ENCODE results near the gene MTREX. TPM values are rescaled to one million over a fixed set of nuclear protein-coding genes. Genes with fewer than 3 reads are reported as not detected.

The MTREX gene
- total RNA-seq, 2 donors from 2014 or later = 46.6 to 73.5 TPM

DNA sequence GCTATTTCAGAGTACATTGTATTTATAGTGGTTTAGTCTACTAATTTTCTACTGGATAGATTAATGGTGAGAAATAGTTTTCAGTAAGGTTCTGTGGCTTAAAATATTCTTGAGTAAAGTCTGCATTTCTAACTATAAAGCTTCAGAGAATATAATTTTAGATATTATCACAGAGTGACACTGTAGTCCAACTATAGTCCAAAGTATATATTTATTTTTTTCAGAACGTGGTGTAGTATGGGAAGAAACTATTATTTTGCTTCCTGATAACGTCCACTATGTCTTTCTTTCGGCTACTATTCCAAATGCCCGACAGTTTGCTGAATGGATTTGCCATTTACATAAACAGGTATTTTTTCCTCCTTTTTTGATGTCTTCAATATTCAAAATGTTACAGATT is 35.3 kb downstream of the MTREX start:
- WGBS = 73% methylated on average over 4 of the region's 4 CpGs
- intact Hi-C loops (cut with DNase I) = loop anchor here (5.0 kb wide), 1 partner anchor 349 kb away; no protein-coding TSS in a partner anchor

GRCh38 chr5:55343609-55344008 is 35.8 kb downstream of the MTREX start:
- intact Hi-C loops (cut with DNase I) = loop anchor here (5.0 kb wide), 1 partner anchor 349 kb away; no protein-coding TSS in a partner anchor

More for the DNA sequence above, 35.3 kb downstream of the MTREX start:
- TF ChIP-seq POLR2AphosphoS5 (IDR thresholded peaks at IDR 0.05) (no peak), CTCF (IDR thresholded peaks at IDR 0.05) (no peak), POLR2A (IDR thresholded peaks at IDR 0.05) (no peak)
- Histone ChIP-seq H3K27ac (no peak overlapping the region), H3K9me3 (no peaks in the 10 kb centered on the region), H3K27me3 (replicated peaks; ENCODE audit: insufficient read depth) (no peaks in the 10 kb centered on the region), H3K4me3 (no peak overlapping the region), H3K36me3 (no peaks in the 10 kb centered on the region), H3K4me1 (replicated peaks) (no peaks in the 10 kb centered on the region)
- DNase-seq (ENCODE audit: low spot score) = no peak

DNA sequence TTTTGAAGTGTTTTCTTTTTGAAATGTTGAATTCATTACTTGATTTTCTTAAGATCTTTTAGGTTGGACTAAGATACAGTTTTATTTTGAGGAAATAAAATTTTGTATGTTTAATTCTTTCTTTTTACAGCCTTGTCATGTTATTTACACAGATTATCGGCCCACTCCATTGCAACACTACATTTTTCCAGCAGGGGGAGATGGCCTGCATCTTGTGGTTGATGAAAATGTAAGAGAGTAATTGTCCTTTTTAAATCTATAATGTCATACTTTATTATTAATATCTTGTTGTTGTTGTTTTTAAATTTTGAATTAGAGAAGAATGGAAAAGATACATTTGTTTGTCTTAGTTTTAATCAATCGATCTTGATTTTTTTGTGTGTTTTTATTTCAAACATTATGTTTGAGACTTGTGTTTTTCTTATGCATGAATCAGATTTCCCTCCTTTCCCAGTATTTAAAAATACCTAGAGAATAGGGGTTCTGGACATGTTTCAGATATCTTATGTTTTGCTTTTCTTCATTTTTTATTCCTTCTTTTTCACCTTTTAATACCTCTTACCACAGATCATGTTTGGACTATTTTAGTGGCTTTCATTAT is 36.7 kb downstream of the MTREX start:
- TF ChIP-seq POLR2A (IDR thresholded peaks at IDR 0.05) (no peak), POLR2AphosphoS5 (IDR thresholded peaks at IDR 0.05) (peak; percentile 30), CTCF (IDR thresholded peaks at IDR 0.05) (peak; percentile 52 to 87 (median 83))
- peak; percentile 74 for DNase-seq (ENCODE audit: low spot score)
- no peak overlapping the region for H3K4me3 ChIP-seq
- no peaks in the 10 kb centered on the region for H3K4me1 ChIP-seq (replicated peaks)
- H3K9me3 ChIP-seq = no peaks in the 10 kb centered on the region
- intact Hi-C loops (cut with DNase I) = loop anchor here (5.0 kb wide), 1 partner anchor 348 kb away; no protein-coding TSS in a partner anchor
- H3K27me3 ChIP-seq (replicated peaks; ENCODE audit: insufficient read depth) = no peaks in the 10 kb centered on the region
- no peaks in the 10 kb centered on the region for H3K36me3 ChIP-seq
- WGBS = 42% methylated on average over 2 of the region's 2 CpGs
- no peak overlapping the region for H3K27ac ChIP-seq

More at GRCh38 chr5:55343609-55344008, 35.8 kb downstream of the MTREX start:
- TF ChIP-seq CTCF (IDR thresholded peaks at IDR 0.05) (no peak), POLR2A (IDR thresholded peaks at IDR 0.05) (no peak), POLR2AphosphoS5 (IDR thresholded peaks at IDR 0.05) (no peak)
- no peak for DNase-seq (ENCODE audit: low spot score)
- no peaks in the 10 kb centered on the region for H3K36me3 ChIP-seq
- no peaks in the 10 kb centered on the region for H3K27me3 ChIP-seq (replicated peaks; ENCODE audit: insufficient read depth)
- no peak overlapping the region for H3K27ac ChIP-seq
- no peak overlapping the region for H3K4me3 ChIP-seq
- no peaks in the 10 kb centered on the region for H3K4me1 ChIP-seq (replicated peaks)
- WGBS = 49% methylated on average over 1 of the region's 1 CpG
- no peaks in the 10 kb centered on the region for H3K9me3 ChIP-seq

GRCh38 chr5:55345327-55345726 is 37.5 kb downstream of the MTREX start:
- DNase-seq (ENCODE audit: low spot score) = no peak
- Histone ChIP-seq H3K27ac (no peak overlapping the region), H3K4me1 (replicated peaks) (no peaks in the 10 kb centered on the region), H3K36me3 (no peaks in the 10 kb centered on the region), H3K27me3 (replicated peaks; ENCODE audit: insufficient read depth) (no peaks in the 10 kb centered on the region), H3K9me3 (no peaks in the 10 kb centered on the region), H3K4me3 (no peak overlapping the region)
- TF ChIP-seq CTCF (IDR thresholded peaks at IDR 0.05) (no peak), POLR2AphosphoS5 (IDR thresholded peaks at IDR 0.05) (no peak), POLR2A (IDR thresholded peaks at IDR 0.05) (no peak)
- WGBS = 93% methylated on average over 4 of the region's 4 CpGs
- intact Hi-C loops (cut with DNase I) = no loop called here

DNA sequence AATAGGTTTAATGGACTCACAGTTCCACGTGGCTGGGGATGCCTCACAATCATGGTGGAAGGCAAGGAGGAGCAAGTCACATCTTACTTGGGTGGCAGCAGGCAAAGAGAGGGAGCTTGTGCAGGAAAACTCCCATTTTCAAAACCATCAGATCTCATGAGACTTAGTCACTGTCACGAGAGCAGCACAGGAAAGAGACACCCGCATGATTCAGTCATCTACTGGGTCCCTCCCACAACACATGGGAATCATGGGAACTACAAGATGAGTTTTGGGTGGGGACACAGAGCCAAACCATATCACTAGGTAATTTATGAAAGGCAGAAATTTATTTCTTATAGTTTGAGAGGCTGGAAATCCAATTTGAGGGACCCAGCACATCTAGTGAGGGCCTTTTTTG is 40.0 kb downstream of the MTREX start:
- H3K4me1 ChIP-seq (replicated peaks) = no peaks in the 10 kb centered on the region
- 85% methylated on average over 3 of the region's 3 CpGs for WGBS
- intact Hi-C loops (cut with DNase I) = no loop called here
- no peaks in the 10 kb centered on the region for H3K27me3 ChIP-seq (replicated peaks; ENCODE audit: insufficient read depth)
- H3K9me3 ChIP-seq = no peaks in the 10 kb centered on the region
- H3K4me3 ChIP-seq = no peak overlapping the region
- DNase-seq (ENCODE audit: low spot score) = no peak
- no peak overlapping the region for H3K27ac ChIP-seq
- TF ChIP-seq POLR2A (IDR thresholded peaks at IDR 0.05) (no peak), POLR2AphosphoS5 (IDR thresholded peaks at IDR 0.05) (no peak), CTCF (IDR thresholded peaks at IDR 0.05) (no peak)
- no peaks in the 10 kb centered on the region for H3K36me3 ChIP-seq
